ENCODE measurements around the gene CARD9. TPM values are rescaled to one million over a fixed set of nuclear protein-coding genes. Genes with fewer than 3 reads are reported as not detected.
A peak's percentile ranks its signal among the peaks of the same experiment; 100 is the strongest.

Gene CARD9
- total RNA-seq, 1 donor from 2014 or later = 10.0 TPM

GRCh38 chr9:136345281-136346156 lies 27.9 kb downstream of the CARD9 start:
- Histone ChIP-seq H3K4me1 (peaks cover 24% of the 10 kb centered on the region), H3K27me3 (no peaks in the 10 kb centered on the region), H3K27ac (peak overlapping the region; percentile 72), H3K9me3 (no peaks in the 10 kb centered on the region), H3K36me3 (no peaks in the 10 kb centered on the region), H3K4me3 (peak overlapping the region; percentile 30)
- peak; percentile 58 for TF ChIP-seq CTCF (IDR thresholded peaks at IDR 0.05)
- intact Hi-C loops (cut with DNase I) = no loop called here
- DNase-seq = peak; percentile 86
- peak; percentile 66 for ATAC-seq

- TF ChIP-seq CTCF (IDR thresholded peaks at IDR 0.05) = no peak
Observed at GRCh38 chr9:136344544-136345280, 28.8 kb downstream of the CARD9 start.

GRCh38 chr9:136343884-136344269 lies 29.6 kb downstream of the CARD9 start:
- no peak for TF ChIP-seq CTCF (IDR thresholded peaks at IDR 0.05)
- ATAC-seq = no peak
- Histone ChIP-seq H3K36me3 (no peaks in the 10 kb centered on the region), H3K9me3 (no peaks in the 10 kb centered on the region), H3K4me1 (peaks cover 24% of the 10 kb centered on the region), H3K4me3 (no peak overlapping the region), H3K27ac (peak overlapping the region; percentile 30), H3K27me3 (no peaks in the 10 kb centered on the region)
- intact Hi-C loops (cut with DNase I) = no loop called here
- no peak for DNase-seq

More at GRCh38 chr9:136344544-136345280, 28.8 kb downstream of the CARD9 start:
- Histone ChIP-seq H3K4me3 (no peak overlapping the region), H3K4me1 (peaks cover 24% of the 10 kb centered on the region), H3K9me3 (no peaks in the 10 kb centered on the region), H3K27ac (peak overlapping the region; percentile 72), H3K27me3 (no peaks in the 10 kb centered on the region), H3K36me3 (no peaks in the 10 kb centered on the region)
- ATAC-seq = no peak
- no peak for DNase-seq
- intact Hi-C loops (cut with DNase I) = no loop called here

- Histone ChIP-seq H3K27ac (peak overlapping the region; percentile 30), H3K9me3 (no peaks in the 10 kb centered on the region), H3K27me3 (no peaks in the 10 kb centered on the region), H3K4me1 (peaks cover 24% of the 10 kb centered on the region), H3K36me3 (no peaks in the 10 kb centered on the region), H3K4me3 (no peak overlapping the region)
- no peak for ATAC-seq
- TF ChIP-seq CTCF (IDR thresholded peaks at IDR 0.05) = no peak
- intact Hi-C loops (cut with DNase I) = no loop called here
- DNase-seq = no peak
Observed at GRCh38 chr9:136343121-136343883, 30.2 kb downstream of the CARD9 start.

All from upper lobe of right lung (tissue), 1 donor.